Measurements from ENCODE around the gene AFF1. TPM values are rescaled to one million over a fixed set of nuclear protein-coding genes. Genes with fewer than 3 reads are reported as not detected.

AFF1 gene
- total and polyA plus RNA-seq, 4 donors, result 7.2 to 42.8 (median 21.5) TPM

- Histone ChIP-seq H3K9me3 (ENCODE audit: control insufficient read depth in 4 of 4, low read length in 3 of 4) (no peaks in the 10 kb centered on the region), H3K9ac (ENCODE audit: low read depth in 1 of 2, low read length in 2 of 2) (no peak overlapping the region), H3K36me3 (ENCODE audit: control insufficient read depth in 4 of 4, insufficient read depth in 3 of 4, low read depth in 1 of 4, low read length in 3 of 4) (no peaks in the 10 kb centered on the region), H3K4me3 (ENCODE audit: low read depth in 1 of 3, low read length in 3 of 3) (no peak overlapping the region), H3K27me3 (ENCODE audit: control insufficient read depth in 4 of 4, insufficient read depth in 4 of 4, low read length in 3 of 4) (no peaks in the 10 kb centered on the region), H3K27ac (ENCODE audit: low read depth in 1 of 2, low read length in 2 of 2) (no peak overlapping the region), H3K4me1 (ENCODE audit: control insufficient read depth in 4 of 4, insufficient read depth in 4 of 4, low read length in 3 of 4) (peaks cover 1 to 24% (median 11%) of the 10 kb centered on the region in 4 donors)
- WGBS, result 49% methylated on average over 2 of the region's 2 CpGs
- TF ChIP-seq, protein P1, sequence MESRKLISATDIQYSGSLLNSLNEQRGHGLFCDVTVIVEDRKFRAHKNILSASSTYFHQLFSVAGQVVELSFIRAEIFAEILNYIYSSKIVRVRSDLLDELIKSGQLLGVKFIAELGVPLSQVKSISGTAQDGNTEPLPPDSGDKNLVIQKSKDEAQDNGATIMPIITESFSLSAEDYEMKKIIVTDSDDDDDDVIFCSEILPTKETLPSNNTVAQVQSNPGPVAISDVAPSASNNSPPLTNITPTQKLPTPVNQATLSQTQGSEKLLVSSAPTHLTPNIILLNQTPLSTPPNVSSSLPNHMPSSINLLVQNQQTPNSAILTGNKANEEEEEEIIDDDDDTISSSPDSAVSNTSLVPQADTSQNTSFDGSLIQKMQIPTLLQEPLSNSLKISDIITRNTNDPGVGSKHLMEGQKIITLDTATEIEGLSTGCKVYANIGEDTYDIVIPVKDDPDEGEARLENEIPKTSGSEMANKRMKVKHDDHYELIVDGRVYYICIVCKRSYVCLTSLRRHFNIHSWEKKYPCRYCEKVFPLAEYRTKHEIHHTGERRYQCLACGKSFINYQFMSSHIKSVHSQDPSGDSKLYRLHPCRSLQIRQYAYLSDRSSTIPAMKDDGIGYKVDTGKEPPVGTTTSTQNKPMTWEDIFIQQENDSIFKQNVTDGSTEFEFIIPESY (IDR thresholded peaks at IDR 0.05), result no peak
- TF ChIP-seq, protein P2, sequence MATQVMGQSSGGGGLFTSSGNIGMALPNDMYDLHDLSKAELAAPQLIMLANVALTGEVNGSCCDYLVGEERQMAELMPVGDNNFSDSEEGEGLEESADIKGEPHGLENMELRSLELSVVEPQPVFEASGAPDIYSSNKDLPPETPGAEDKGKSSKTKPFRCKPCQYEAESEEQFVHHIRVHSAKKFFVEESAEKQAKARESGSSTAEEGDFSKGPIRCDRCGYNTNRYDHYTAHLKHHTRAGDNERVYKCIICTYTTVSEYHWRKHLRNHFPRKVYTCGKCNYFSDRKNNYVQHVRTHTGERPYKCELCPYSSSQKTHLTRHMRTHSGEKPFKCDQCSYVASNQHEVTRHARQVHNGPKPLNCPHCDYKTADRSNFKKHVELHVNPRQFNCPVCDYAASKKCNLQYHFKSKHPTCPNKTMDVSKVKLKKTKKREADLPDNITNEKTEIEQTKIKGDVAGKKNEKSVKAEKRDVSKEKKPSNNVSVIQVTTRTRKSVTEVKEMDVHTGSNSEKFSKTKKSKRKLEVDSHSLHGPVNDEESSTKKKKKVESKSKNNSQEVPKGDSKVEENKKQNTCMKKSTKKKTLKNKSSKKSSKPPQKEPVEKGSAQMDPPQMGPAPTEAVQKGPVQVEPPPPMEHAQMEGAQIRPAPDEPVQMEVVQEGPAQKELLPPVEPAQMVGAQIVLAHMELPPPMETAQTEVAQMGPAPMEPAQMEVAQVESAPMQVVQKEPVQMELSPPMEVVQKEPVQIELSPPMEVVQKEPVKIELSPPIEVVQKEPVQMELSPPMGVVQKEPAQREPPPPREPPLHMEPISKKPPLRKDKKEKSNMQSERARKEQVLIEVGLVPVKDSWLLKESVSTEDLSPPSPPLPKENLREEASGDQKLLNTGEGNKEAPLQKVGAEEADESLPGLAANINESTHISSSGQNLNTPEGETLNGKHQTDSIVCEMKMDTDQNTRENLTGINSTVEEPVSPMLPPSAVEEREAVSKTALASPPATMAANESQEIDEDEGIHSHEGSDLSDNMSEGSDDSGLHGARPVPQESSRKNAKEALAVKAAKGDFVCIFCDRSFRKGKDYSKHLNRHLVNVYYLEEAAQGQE (IDR thresholded peaks at IDR 0.05), result no peak
- TF ChIP-seq HNF4G (IDR thresholded peaks at IDR 0.05) (no peak), RXRA (IDR thresholded peaks at IDR 0.05) (no peak), JUND (IDR thresholded peaks at IDR 0.05) (no peak), GABPA (IDR thresholded peaks at IDR 0.05 in 1 of 2, conservative IDR thresholded peaks at IDR 0.05 in 1 of 2) (no peak), EGR1 (IDR thresholded peaks at IDR 0.05; ENCODE audit: low read depth in 2 of 2) (no peak), NR2F2 (IDR thresholded peaks at IDR 0.05) (no peak), FOXA1 (IDR thresholded peaks at IDR 0.05) (no peak), FOXA2 (IDR thresholded peaks at IDR 0.05) (no peak)
- TF ChIP-seq, protein P3, sequence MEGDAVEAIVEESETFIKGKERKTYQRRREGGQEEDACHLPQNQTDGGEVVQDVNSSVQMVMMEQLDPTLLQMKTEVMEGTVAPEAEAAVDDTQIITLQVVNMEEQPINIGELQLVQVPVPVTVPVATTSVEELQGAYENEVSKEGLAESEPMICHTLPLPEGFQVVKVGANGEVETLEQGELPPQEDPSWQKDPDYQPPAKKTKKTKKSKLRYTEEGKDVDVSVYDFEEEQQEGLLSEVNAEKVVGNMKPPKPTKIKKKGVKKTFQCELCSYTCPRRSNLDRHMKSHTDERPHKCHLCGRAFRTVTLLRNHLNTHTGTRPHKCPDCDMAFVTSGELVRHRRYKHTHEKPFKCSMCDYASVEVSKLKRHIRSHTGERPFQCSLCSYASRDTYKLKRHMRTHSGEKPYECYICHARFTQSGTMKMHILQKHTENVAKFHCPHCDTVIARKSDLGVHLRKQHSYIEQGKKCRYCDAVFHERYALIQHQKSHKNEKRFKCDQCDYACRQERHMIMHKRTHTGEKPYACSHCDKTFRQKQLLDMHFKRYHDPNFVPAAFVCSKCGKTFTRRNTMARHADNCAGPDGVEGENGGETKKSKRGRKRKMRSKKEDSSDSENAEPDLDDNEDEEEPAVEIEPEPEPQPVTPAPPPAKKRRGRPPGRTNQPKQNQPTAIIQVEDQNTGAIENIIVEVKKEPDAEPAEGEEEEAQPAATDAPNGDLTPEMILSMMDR (IDR thresholded peaks at IDR 0.05; ENCODE audit: low read depth, low read length, missing input control), result no peak
- TF ChIP-seq, protein P4, sequence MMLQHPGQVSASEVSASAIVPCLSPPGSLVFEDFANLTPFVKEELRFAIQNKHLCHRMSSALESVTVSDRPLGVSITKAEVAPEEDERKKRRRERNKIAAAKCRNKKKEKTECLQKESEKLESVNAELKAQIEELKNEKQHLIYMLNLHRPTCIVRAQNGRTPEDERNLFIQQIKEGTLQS (IDR thresholded peaks at IDR 0.05), result no peak
- DNase-seq (ENCODE audit: low spot score), result no peak
Observed at GRCh38 chr4:86978709-86979108, 43.9 kb downstream of the AFF1 start.

DNA sequence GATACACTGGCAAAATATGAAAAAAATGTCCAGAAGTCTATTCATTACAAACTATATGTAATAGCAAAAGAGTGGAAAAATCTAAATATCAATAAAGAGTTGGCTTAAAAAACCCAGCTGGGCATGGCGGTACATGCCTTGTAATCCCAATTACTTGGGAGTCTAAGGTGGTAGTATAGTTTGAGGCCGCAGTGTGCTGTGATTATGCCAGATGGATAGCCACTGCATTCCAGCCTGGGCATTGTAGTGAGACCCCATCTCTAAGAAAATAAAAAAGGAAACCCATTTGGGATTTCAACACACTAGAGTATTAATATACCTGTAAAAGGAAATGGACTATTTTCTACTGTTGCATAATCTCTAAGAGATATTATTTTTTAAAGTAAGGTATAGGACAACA is 45.4 kb downstream of the AFF1 start:
- peaks cover 1 to 12% (median 6%) of the 10 kb centered on the region in 4 donors for H3K4me1 ChIP-seq (ENCODE audit: control insufficient read depth in 4 of 4, insufficient read depth in 4 of 4, low read length in 3 of 4)
- H3K27me3 ChIP-seq (ENCODE audit: control insufficient read depth in 4 of 4, insufficient read depth in 4 of 4, low read length in 3 of 4), result no peaks in the 10 kb centered on the region
- WGBS, result 99% methylated on average over 2 of the region's 2 CpGs
- H3K9me3 ChIP-seq (ENCODE audit: control insufficient read depth in 4 of 4, low read length in 3 of 4), result no peaks in the 10 kb centered on the region
- H3K9ac ChIP-seq (ENCODE audit: low read depth in 1 of 2, low read length in 2 of 2), result no peak overlapping the region
- no peak overlapping the region for H3K4me3 ChIP-seq (ENCODE audit: low read depth in 1 of 3, low read length in 3 of 3)
- no peaks in the 10 kb centered on the region for H3K36me3 ChIP-seq (ENCODE audit: control insufficient read depth in 4 of 4, insufficient read depth in 3 of 4, low read depth in 1 of 4, low read length in 3 of 4)
- no peak for DNase-seq (ENCODE audit: low spot score)
- H3K27ac ChIP-seq (ENCODE audit: low read depth in 1 of 2, low read length in 2 of 2), result no peak overlapping the region
- TF ChIP-seq HNF4A (conservative IDR thresholded peaks at IDR 0.05), result no peak
- TF ChIP-seq, protein P4 (IDR thresholded peaks at IDR 0.05), result no peak
- no peak for TF ChIP-seq FOXA1 (IDR thresholded peaks at IDR 0.05)
- TF ChIP-seq JUND (IDR thresholded peaks at IDR 0.05), result no peak
- TF ChIP-seq, protein P3 (IDR thresholded peaks at IDR 0.05; ENCODE audit: low read depth, low read length, missing input control), result no peak
- no peak for TF ChIP-seq SP1 (IDR thresholded peaks at IDR 0.05)
- no peak for TF ChIP-seq MAX (IDR thresholded peaks at IDR 0.05)
- no peak for TF ChIP-seq RXRA (IDR thresholded peaks at IDR 0.05)
- TF ChIP-seq HNF4G (IDR thresholded peaks at IDR 0.05), result no peak
- TF ChIP-seq EGR1 (IDR thresholded peaks at IDR 0.05; ENCODE audit: low read depth in 2 of 2), result no peak
- TF ChIP-seq YY1 (IDR thresholded peaks at IDR 0.05), result no peak
- TF ChIP-seq TAF1 (conservative IDR thresholded peaks at IDR 0.05), result no peak
- no peak for TF ChIP-seq NR2F2 (IDR thresholded peaks at IDR 0.05)
- TF ChIP-seq, protein P2 (IDR thresholded peaks at IDR 0.05), result no peak

All from liver (tissue), 9 donors.